Stimulated activated CD8-positive, alpha-beta memory T cell treated with anti-CD3 and anti-CD28 coated beads, Interleukin-2, amount 100 ng/mL, for 48 hours (primary cell): ENCODE measurements around the gene LAMA4.

Source experiments
- DNase-seq, 2 donors: peaks; one replicate each; pipeline ENCODE4 v3.0.0-alpha.2; 2020; ENCODE audit warnings: low read depth in 2 of 2

LAMA4 gene, protein sequence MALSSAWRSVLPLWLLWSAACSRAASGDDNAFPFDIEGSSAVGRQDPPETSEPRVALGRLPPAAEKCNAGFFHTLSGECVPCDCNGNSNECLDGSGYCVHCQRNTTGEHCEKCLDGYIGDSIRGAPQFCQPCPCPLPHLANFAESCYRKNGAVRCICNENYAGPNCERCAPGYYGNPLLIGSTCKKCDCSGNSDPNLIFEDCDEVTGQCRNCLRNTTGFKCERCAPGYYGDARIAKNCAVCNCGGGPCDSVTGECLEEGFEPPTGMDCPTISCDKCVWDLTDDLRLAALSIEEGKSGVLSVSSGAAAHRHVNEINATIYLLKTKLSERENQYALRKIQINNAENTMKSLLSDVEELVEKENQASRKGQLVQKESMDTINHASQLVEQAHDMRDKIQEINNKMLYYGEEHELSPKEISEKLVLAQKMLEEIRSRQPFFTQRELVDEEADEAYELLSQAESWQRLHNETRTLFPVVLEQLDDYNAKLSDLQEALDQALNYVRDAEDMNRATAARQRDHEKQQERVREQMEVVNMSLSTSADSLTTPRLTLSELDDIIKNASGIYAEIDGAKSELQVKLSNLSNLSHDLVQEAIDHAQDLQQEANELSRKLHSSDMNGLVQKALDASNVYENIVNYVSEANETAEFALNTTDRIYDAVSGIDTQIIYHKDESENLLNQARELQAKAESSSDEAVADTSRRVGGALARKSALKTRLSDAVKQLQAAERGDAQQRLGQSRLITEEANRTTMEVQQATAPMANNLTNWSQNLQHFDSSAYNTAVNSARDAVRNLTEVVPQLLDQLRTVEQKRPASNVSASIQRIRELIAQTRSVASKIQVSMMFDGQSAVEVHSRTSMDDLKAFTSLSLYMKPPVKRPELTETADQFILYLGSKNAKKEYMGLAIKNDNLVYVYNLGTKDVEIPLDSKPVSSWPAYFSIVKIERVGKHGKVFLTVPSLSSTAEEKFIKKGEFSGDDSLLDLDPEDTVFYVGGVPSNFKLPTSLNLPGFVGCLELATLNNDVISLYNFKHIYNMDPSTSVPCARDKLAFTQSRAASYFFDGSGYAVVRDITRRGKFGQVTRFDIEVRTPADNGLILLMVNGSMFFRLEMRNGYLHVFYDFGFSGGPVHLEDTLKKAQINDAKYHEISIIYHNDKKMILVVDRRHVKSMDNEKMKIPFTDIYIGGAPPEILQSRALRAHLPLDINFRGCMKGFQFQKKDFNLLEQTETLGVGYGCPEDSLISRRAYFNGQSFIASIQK (N-terminal part only)

DNA sequence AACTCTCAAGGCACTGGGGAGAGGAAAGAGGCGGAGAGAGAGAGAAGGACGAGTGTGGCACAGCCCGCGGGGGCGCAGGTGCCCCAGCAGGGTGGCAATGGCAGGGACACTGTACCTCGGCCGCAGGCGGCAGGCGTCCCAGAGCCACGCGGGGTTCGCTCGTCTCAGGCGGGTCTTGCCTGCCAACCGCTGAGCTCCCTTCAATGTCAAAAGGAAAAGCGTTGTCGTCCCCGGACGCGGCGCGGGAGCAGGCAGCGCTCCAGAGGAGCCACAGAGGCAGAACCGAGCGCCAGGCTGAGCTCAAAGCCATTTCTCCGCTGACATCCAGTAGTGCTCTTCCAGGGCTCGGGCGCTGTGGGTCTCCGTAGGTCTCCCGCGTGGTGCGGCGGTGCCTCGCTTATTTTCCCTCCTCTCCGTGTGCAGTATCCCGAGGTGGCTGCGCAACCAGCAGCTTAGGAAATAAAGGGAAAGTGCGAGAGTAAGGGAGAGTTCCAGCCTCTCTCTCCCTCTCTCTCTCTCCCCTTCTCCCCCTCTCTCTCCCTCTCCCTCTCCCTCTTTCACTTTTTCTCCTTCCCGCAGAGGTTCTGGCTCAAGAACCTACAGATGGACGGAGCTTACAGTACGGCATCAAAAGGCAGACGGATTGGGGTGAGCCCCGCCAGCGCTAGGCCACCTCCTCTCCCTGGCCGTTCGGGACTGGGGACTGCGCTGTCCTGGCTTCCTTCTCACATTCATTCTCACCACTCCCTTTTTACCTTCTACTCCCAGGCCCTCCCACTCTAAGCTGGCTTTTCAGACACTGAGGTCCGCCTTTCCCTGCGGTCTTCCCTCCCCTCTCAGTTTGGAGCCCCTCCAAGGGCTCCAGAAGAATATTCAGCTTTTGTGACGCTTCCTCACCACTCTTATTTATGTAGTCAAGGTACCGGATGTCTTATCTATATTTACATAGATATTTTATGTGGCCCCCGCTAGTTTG is at the start of gene LAMA4:
Gene LAMA4, minus strand, starts transcription at position 727 of the 976 bp plus-strand sequence. Its CDS starts 417 bp downstream, at position 310.
- no peak for DNase-seq

DNA sequence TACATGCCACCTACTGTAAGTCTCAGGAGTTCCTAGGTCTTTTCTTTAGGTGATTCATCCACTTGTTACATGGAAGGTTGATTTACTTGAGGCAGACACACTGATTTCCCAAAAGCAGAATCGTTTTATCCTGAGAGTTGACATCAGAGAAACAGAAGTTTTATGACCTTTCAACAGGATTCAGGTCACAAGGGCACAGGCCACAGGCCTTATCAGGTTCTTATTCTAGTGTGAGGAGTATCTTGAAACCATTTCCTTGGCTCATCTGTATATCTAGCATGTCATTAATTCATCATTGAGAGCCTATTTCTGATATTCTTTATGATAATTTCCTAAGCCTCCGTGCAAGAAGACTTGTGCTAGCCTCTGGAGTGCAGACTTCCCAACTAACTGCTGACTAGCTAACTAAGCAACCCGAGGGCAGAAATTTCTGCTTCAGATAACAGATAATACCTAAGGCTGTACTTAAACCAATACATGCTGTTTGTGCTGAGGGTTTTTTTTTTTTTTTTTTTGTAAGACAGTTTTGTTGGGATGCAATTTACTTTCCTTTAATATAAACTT is 47.9 kb upstream of the LAMA4 start:
- DNase-seq = no peak

DNA sequence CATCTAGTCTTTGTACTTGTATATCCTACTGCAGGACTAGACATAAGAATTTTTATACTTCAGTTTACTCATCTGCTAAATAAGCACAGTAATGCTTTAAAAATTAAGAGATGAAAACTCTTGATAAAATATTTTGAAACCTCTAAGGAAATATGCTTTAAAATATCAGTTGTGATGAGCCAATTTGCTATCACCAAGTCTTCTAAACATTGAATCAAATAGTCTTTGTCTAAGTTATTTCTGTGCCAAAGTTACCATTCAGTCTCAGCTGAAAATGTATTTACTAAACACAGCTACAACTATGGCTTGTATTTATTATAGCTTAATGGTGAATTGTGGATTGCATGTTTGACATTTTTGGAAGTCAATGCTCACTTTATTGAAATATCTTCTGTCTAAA is 46.5 kb upstream of the LAMA4 start:
- DNase-seq = no peak

DNA sequence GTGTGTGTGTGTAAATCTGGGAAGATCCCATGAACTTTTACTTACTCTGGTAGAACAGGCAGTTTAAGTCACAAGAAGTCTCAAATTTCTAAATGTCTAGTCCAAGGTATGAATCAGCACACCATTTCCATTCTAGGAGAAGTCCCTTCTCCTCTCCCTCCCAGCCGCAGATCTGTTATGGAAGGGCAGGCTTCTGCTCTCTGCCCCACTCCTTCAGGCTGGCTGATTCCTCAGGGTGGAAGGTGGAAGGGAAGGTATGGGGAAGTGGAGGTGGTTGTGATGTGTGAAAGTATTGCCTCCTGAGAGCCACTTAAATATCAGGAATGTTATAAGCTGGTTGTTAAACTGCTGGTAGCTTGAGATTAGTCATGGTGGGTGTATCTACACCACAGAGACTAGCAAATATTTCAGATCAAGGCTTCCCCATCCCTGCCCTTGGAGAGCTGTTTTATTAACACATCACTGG is 44.5 kb upstream of the LAMA4 start:
- no peak for DNase-seq

DNA sequence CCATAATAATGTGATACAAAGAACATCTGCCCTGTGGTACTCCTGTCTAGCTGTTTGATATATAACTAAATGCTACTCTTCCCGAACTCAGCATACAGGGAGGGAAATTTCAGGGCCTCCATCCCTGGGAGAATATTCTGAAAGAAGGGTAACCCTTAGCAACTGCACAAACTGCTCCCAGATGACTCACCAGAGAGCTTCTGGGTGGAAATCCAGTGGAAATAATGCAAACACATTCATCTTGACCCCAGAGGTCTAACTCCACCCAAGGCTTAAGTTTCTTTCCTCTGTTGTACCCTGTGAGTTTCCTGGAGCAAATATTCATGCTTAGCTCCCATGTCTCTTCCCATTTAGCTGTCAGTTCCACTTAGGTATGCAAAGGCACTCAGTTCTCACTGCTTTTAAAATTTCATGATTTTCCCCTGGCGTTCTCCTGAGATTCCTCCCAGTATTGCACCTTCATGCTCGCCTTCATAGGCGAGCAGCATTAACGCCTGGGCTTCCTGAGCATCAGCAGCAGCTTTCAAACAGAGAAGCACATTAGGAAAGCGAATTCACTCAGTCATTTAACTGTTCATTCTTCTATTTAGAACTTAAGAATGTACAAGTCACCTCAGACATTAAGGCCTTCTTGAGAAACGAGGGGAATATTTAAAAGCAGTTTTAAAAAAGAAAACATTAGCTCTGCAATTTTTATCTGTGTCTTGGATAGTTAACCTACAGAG is 43.8 kb upstream of the LAMA4 start:
- no peak for DNase-seq

DNA sequence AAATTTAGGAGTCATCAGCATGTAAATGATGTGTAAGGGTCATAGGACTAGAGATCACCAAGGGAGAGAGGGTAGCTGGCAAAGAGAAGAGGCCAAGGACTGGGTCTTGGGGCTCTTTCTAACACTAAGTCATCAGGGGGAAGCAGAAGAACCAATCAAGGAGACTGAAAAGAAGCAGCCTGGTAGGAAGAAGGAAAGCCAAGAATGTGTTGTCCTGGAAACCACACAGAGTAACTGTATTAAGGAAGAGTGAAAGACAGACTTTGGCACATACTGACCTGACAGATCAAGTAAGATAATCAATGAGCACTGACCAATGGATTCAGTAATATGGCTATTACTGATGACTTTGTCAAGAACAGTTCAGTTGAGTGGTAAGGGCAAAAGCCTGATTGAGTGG is 42.3 kb upstream of the LAMA4 start:
- DNase-seq = no peak

DNA sequence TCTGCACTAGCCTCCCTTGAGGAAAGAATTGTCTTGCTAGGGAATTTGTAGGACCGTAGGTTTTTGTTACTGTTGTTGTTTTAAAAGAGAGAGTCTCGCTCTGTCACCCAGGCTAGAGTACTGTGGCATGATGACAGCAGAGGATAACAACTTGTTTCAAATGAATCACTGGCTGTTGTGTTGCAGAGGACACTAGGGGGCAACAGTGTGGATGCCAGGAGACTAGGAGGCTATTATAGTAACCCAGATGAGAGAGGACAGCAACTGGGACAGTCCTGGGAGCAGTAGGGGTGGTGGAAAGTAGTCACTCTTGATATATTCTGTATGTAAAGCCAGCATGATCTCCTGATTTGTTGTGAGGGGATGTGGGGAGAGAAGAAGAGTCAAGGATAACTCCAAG is 41.8 kb upstream of the LAMA4 start:
- no peak for DNase-seq

DNA sequence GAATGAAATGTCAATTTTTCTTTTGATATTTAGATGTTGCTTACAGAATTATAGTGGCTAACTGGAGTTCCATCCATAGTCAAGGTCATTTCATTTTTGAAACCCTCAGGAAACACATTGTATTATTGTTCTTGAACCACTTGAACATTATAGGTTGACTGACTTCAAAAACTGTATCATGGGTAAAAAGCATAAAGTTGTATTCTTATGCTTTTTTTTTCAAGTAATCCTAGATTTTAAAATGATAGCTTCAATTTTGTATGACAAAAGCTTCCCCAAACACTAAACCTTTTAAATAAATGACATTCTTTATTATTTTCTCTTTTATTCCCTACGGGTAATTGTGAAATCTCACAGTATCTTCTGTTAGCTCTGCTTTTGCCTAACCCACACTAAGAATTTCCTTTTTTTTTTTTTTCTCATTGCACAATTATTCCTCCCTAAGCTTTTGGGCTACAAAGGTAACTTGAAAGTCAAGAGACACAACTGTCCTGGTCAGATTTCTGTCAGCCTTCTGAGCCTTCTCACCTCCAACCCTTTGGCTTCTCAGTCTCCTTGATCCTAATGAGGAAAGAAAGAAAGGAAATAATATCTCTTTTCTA is 36.9 kb upstream of the LAMA4 start:
- DNase-seq = no peak

DNA sequence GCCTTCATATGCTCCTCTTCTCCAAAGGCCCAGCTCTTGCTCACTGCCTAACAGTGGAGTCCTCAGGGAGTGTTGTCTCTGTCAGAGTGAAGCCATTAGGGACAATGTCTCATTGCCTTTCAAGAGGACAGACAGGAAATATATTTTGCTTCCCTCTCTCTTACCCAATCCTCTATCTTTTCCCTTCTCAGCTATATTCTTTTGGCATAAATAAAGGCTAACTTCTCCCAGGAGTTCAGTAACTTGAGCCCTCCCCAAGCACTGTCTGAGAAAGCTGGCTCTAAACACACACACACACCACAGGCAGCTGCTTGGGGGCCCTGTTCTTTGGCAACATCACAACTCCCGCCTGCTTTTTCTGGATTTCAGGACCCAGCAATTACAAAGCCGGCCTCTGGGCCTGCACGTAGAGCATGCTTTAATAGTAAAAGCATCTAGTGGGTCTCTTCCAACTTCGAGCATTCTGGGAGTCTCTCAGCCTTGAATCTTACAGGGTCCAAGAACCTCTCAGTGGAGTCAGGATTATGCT is 34.7 kb upstream of the LAMA4 start:
- no peak for DNase-seq

DNA sequence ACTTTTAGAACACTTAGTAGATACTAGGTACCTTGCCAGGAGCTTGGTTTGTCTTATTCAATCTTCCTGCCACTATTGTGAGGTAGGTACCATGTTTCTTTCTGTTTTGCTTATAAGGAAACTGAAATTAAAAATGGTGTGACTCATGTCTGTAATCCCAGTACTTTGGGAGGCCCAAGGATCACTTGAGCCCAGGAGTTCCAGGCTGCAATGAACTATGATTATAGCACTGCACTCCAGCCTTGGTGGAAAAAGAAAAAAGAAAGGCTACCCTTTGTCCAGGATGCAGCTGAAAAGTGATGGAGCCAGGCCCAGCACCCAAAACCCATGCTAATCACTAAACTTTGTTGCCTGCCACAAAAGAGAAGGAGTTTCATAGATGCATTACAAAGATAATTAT is 34.1 kb upstream of the LAMA4 start:
- DNase-seq = no peak

DNA sequence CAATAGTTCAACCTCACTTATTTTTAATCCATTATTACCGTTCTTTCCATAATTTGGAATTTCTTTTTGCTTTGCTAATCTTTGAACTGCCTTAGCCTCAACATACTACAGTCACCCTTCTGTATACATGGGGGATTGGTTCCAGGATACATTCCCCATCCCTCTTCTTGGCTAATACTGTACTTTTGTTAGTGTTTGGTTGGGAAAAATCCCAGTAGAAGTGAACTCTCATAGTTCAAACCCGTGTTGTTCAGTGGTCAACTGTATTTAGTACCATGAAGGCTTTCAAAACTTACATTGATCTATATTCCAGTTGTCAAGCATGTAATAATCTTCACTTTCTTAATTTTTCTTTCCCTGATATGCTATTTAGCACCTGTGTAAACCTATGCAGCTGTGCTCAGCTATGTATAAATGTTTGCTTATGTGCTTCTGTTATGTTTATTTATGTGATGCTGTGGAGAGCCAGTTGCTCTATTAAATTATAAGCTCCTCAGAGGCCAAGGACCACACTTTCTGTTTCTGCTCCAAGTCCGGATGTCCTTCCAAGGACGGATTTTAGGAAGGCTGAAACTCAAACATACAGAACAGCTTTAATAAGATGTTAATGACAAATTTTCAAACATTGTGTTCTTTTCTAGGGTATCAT is 33.3 kb upstream of the LAMA4 start:
- no peak for DNase-seq

DNA sequence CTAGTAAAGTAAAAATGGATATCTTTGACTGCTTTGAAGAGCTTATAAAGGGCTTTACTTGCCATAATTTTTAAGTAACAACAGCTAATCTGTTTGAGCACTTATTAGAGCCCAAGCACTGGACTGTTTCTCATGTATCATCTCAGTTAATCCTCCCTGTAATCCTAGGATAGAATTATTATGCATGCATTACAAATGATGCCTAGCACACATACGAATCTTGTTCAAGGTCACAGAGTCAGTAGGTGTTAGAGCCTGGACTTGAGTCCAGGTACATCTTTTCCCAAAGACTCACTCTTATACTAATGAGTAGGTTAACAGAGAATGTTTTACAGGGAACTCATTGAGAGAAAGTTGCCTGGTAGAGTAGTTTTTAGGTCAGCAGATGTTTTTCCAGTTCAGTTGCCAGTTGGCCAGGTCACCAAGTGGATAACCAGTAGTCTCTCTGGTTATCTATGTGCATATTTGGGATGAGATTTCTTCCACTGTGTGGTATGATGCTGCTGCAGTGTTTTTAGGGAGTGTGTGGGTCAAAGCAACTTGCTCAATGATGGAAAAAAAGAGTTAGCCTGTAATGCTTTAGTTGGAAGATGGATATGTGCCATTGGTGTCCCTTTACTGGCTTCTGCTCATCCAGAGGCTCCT is 32.3 kb upstream of the LAMA4 start:
- DNase-seq = no peak

DNA sequence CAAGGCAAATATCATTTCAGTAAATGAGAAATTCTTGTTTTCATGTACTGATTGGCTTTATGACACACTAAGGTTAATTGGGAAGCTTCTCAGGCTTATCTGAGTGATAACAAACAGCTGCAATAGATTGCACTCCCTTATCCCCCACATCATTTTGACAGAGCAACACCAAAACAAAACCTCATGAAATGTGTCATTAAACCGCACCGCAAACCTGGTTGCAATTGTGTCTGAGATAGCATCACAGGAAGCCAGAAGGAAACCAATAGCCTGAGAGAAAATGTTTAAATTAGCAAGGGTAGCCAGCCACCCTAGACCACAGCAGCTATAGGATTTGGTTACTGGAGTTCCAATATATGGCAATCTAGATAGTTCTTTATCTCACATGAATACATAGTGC is 31.6 kb upstream of the LAMA4 start:
- peak; percentile 30 for DNase-seq

DNA sequence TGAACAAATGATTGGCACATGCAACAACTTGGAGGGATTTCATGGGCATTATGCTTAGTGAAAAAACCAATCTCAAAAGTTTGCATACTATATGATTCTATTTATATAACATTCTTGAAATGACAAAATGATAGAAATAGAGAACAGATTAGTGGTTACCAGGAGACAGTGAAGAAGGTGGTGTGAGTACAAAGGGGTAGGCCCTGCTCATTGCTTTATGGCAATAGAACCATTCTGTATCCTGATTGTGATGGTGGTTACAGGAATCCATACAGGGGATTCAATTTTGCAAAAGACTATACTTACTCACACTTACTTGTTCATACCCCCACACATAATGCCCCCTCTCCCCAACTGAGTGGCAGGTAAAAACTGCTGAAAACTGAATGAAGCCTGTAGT is 30.2 kb upstream of the LAMA4 start:
- no peak for DNase-seq

DNA sequence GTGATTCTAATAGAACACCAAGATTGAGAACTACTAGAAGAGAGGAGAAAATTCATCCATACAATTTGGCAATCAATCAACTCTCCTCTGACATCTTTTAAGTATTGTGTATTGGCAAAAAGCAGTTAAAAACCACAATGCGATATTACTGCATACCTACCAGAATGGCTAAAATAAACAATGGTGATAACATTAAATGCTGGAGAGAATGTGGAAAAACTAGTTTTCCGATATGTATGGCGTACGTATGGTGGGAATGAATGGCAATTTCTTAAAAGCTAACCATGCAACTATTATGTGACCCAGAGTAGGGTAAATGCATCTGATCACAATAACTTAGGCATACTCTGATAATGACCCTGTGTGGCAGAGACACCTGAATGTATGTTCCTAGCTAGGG is 29.3 kb upstream of the LAMA4 start:
- no peak for DNase-seq

DNA sequence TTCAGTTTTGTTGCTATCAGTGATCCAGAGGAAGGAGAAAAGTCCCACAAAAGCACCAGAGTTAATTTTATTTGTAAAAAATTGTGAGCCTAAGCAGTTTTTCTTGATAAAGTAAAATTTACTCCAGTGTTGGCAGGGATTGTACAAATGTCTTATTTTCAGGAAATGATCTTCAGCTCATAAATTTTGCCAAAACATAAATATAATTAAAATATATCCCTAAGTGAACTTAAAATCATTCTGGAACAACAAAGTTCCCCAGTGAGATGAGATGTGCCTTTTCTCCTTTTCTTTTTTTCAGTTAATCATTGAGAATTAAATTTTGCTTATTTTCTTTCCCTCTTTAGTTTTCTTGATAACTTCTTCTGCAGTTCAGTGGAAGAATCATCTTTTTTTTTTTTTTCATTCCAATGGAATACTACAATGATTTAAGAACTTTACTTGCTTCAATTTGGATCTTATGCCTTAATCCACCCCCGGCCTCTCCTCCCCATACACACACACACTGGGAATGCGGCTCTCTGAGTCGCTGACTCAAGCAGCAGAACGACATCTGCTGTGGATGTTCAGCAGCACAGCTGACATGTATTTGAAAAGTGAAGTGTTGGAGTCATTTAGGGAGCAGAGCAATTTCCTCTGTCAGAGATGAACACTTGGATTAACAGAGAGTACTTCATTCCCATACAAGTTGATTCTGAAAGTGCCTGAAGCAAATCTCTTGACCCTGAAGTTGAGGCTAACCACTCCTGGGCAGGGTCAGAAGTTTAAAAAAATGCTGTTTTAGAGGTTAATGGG is 27.7 kb upstream of the LAMA4 start:
- DNase-seq = no peak
